ENCODE measurements around the gene OSTF1.

Gene OSTF1

DNA sequence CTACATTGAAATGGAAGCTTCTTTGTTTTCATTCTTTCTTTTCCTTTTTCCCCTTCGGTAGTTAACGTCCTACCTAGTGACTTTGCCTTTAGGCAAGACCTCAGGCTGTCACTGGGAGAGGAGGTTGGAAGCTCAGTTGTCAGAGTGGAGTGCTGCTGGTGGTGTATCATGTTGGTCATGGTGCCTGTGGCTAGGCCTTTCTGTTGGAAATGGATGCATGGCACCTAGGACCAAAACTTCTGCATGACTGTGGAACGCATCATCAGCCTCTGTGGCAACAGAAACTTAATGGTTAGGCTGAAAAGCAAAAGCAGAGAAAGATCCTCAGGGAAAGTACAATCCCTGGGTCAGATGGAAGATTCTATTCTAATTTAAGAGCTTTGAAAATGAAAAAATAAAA lies 57.9 kb downstream of the OSTF1 start:
- Mint-ChIP-seq H3K4me3 (no peak overlapping the region), H3K27me3 (no peaks in the 10 kb centered on the region), H3K36me3 (ENCODE audit: low read depth) (peaks cover 72% of the 10 kb centered on the region), H3K27ac (peak overlapping the region; percentile 51), H3K9me3 (peaks cover 22% of the 10 kb centered on the region), H3K4me1 (ENCODE audit: low read depth) (peaks cover 52% of the 10 kb centered on the region)
- intact Hi-C loops (cut with micrococcal nuclease), result loop anchor here (5.0 kb wide), 2 partner anchors 34 to 119 kb away; partner anchors contain the start of gene CARNMT1

DNA sequence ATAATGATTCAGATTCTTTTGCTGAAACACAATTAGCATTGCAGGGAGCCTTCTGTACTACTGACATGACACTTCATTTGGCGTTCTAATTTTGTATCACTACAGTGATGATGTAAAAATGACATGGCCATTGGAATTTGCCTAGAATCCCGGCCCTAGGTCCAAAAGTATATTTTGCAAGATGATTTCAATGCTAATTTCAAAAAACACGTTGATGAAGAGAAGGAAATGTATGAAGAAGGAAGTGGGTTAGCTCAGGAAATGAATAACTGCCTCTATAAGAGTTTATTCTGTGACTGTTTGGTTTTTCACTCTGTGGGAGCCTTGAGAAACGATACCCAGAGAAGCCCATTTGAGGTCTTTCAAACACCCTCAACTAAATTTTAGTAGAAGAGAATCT lies 59.3 kb downstream of the OSTF1 start:
- Mint-ChIP-seq H3K36me3 (ENCODE audit: low read depth) (peaks cover 67% of the 10 kb centered on the region), H3K27ac (peak overlapping the region; percentile 90), H3K9me3 (peaks cover 22% of the 10 kb centered on the region), H3K4me3 (peak overlapping the region; percentile 43), H3K4me1 (ENCODE audit: low read depth) (peaks cover 45% of the 10 kb centered on the region), H3K27me3 (no peaks in the 10 kb centered on the region)
- intact Hi-C loops (cut with micrococcal nuclease), result loop anchor here (2.0 to 5.0 kb wide), 3 partner anchors 35 to 120 kb away; partner anchors contain the start of genes CARNMT1, NMRK1 and OSTF1

DNA sequence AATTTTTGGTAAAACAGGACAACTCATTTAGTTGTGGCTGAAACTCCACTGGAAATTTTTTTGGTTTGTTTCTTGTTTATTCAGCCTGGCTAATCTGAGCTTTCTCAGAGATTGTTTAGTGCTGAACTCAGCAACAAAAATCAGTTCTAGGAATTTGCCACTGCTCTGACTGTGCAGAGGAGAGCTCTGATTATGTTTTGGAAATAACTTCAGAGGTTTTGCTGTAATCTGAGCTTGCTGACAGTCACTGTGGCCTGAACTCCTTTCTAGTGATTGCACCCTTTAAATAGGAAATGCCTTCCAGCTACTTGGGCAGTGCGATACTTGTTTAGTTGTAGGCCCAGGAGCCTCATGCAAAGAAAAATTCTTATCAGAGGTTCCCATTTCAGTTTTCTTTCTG lies 60.2 kb downstream of the OSTF1 start:
- intact Hi-C loops (cut with micrococcal nuclease), result loop anchor here (2.0 to 5.0 kb wide), 3 partner anchors 36 to 121 kb away; partner anchors contain the start of genes CARNMT1, NMRK1 and OSTF1
- Mint-ChIP-seq H3K36me3 (ENCODE audit: low read depth) (peaks cover 67% of the 10 kb centered on the region), H3K27me3 (no peaks in the 10 kb centered on the region), H3K4me3 (no peak overlapping the region), H3K4me1 (ENCODE audit: low read depth) (peaks cover 41% of the 10 kb centered on the region), H3K9me3 (peaks cover 16% of the 10 kb centered on the region), H3K27ac (peak overlapping the region; percentile 90)

DNA sequence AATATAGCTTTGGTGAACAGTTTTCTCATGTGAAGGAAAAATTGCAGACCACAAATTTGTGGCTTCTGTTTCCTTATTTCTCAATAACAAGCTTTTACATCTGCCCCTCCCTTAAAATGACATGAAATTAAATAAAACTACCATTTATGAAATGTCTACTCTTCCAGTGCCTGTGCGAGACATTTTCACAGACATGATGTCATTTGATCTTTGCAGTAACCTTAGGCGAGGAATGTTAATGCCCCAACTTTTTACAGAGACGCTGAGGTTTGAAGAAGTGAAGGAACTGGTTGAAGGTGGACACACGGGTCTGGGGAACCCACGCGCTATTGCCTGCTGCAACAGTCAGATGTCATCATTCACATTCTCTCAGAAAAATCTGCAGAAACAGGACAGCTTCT lies 61.5 kb downstream of the OSTF1 start:
- Mint-ChIP-seq H3K27me3 (no peaks in the 10 kb centered on the region), H3K27ac (peak overlapping the region; percentile 90), H3K36me3 (ENCODE audit: low read depth) (peaks cover 59% of the 10 kb centered on the region), H3K4me1 (ENCODE audit: low read depth) (peaks cover 35% of the 10 kb centered on the region), H3K4me3 (peak overlapping the region; percentile 39), H3K9me3 (peaks cover 4% of the 10 kb centered on the region)
- intact Hi-C loops (cut with micrococcal nuclease), result loop anchor here (2.0 to 5.0 kb wide), 3 partner anchors 38 to 123 kb away; partner anchors contain the start of genes CARNMT1, NMRK1 and OSTF1

DNA sequence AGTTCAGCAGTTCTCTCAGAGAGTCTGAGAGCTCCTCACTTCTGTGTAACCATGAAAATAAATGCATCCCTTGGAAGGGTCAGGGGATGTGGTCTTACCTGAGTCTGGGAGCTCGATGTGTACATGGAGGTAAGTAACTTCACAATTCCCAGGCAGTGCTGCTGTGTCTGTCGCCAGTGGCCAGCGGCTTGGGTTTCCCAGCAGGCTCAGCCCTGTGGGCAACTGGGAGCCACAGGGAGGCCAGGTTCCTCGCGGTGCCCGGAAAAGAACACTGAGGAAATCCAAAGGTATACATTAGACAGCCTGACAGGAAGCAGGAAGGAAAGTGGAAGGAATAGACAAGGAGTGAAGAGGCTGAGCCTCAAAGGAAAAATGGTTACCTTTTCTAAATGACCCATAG lies 62.2 kb downstream of the OSTF1 start:
- peak overlapping the region; percentile 90 for H3K27ac Mint-ChIP-seq
- intact Hi-C loops (cut with micrococcal nuclease), result no loop called here

DNA sequence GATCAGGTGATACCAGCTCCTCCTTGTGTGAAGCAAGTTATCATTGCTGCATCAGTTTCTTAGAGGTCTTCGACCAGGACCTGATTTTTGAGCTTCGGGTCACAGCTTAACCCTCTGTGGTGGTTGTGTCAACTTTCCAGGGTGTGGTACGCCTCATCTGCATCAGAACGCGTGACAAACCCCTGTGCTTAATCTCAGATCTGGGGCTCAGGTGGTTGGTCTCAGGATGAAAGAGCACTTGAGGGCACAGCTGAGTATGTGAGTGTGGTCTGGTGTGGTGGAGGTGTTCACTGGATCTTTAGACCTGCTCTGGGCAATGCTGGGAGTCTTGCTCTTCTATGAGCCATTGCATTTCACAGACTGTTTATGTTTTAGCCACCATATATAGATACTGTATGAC lies 64.1 kb downstream of the OSTF1 start:
- Mint-ChIP-seq H3K9me3 (no peaks in the 10 kb centered on the region), H3K4me1 (ENCODE audit: low read depth) (peaks cover 32% of the 10 kb centered on the region), H3K27ac (no peak overlapping the region), H3K36me3 (ENCODE audit: low read depth) (peaks cover 53% of the 10 kb centered on the region), H3K27me3 (no peaks in the 10 kb centered on the region), H3K4me3 (no peak overlapping the region)
- intact Hi-C loops (cut with micrococcal nuclease), result no loop called here

More for the DNA sequence above, 62.2 kb downstream of the OSTF1 start:
- Mint-ChIP-seq H3K4me1 (ENCODE audit: low read depth) (peaks cover 32% of the 10 kb centered on the region), H3K9me3 (no peaks in the 10 kb centered on the region), H3K4me3 (peak overlapping the region; percentile 27), H3K27me3 (no peaks in the 10 kb centered on the region), H3K36me3 (ENCODE audit: low read depth) (peaks cover 57% of the 10 kb centered on the region)

DNA sequence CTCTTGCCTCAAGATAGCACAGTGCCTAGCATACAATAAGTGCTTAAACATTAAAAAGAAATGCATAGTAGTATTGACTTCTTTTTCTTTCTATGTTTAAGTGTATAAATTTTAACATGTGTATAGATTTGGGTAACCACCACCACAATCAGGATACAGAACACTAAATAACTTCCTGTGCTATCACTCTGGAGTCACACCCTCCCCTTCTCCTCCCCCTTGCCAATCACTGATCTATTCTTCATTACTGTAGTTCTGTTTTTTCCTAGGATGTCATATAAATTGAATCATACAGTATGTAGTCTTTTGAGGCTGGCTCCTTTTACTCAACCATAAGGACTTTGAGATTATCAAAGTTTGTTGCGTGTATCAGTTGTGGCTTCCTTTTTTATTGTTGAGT lies 68.5 kb downstream of the OSTF1 start:
- no peaks in the 10 kb centered on the region for H3K27me3 Mint-ChIP-seq
- no peak overlapping the region for H3K27ac Mint-ChIP-seq
- no peak overlapping the region for H3K4me3 Mint-ChIP-seq
- H3K36me3 Mint-ChIP-seq (ENCODE audit: low read depth), result peaks cover 74% of the 10 kb centered on the region
- peaks cover 10% of the 10 kb centered on the region for H3K4me1 Mint-ChIP-seq (ENCODE audit: low read depth)
- H3K9me3 Mint-ChIP-seq, result no peaks in the 10 kb centered on the region
- intact Hi-C loops (cut with micrococcal nuclease), result no loop called here

DNA sequence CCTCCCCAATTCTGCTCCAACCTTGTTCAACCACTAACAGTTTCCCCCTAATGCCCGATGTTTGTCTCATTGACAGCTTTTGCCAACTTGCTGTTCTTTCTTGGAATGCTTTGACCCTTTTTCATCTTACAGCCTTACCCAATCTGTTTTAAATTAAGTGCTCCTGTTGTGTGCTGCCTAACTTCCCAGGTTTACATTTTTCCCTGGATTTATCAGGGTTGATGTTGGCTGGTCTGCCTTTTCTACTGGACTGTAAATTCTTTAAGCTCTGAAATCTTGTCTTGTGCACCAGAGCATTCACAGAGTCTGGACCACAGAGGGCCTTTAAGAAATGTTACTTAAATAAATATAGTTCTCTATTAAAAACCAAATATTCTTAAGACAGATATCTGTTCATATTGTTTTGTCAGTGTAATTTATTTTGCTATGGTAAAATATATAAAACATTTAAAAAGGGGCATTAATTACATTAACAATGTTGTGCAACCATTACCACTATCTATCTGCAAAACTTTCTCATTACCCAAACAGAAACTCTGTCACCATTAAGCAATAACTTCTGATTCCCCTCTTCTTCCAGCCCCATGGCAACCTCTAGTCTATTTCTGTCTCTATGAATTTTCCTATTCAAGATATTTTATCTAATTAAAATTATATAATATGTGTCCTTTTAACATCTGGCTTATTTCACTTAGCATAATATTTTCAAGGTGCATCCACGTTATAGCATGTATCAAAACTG lies 73.0 kb downstream of the OSTF1 start:
- H3K4me3 Mint-ChIP-seq, result no peak overlapping the region
- H3K9me3 Mint-ChIP-seq, result peaks cover 3% of the 10 kb centered on the region
- H3K27ac Mint-ChIP-seq, result no peak overlapping the region
- no peaks in the 10 kb centered on the region for H3K27me3 Mint-ChIP-seq
- intact Hi-C loops (cut with micrococcal nuclease), result no loop called here
- H3K4me1 Mint-ChIP-seq (ENCODE audit: low read depth), result peaks cover 5% of the 10 kb centered on the region
- H3K36me3 Mint-ChIP-seq (ENCODE audit: low read depth), result peaks cover 86% of the 10 kb centered on the region

DNA sequence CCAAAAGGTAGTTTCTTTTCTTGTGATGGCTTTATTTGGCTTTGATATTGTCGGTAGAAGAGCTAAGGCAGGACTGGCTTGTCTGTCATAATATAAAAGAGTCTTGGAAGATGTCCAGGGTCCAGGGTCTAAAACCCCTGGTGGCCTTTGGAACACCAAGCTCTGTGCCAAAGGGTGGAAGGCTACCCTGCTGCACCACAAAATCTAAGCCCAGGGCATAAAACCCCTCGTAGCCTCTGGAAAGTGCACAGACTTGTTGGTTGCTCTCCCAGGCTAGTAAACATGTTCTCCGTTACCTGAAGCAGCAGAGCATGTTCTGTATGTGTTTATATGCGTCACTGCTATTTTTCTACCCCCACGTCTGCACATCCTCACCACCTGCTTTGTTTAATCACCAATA lies 75.5 kb downstream of the OSTF1 start:
- Mint-ChIP-seq H3K27me3 (no peaks in the 10 kb centered on the region), H3K4me3 (no peak overlapping the region), H3K4me1 (ENCODE audit: low read depth) (peaks cover 10% of the 10 kb centered on the region), H3K27ac (no peak overlapping the region), H3K9me3 (peaks cover 11% of the 10 kb centered on the region), H3K36me3 (ENCODE audit: low read depth) (peaks cover 91% of the 10 kb centered on the region)
- intact Hi-C loops (cut with micrococcal nuclease), result no loop called here

DNA sequence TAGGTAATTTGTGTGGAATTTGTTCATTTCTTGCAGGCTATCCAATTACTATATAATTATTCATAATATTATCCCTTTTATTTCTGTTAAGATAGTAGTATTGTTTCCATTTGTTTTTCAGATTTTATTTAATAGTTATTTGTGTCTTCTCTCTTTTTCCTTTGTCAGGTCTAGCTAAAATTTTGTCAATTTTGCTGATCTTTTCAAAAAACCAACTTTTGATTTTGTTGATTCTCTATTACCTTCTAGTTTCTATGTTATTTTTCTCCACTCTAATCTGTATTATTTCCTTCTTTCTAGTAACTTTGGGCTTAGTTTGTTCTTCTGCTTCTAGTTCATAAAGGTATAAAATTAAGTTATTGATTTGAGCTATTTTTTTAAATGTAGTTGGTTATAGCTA lies 76.3 kb downstream of the OSTF1 start:
- peaks cover 94% of the 10 kb centered on the region for H3K36me3 Mint-ChIP-seq (ENCODE audit: low read depth)
- peaks cover 10% of the 10 kb centered on the region for H3K4me1 Mint-ChIP-seq (ENCODE audit: low read depth)
- H3K27me3 Mint-ChIP-seq, result no peaks in the 10 kb centered on the region
- H3K4me3 Mint-ChIP-seq, result no peak overlapping the region
- H3K27ac Mint-ChIP-seq, result no peak overlapping the region
- intact Hi-C loops (cut with micrococcal nuclease), result no loop called here
- peaks cover 11% of the 10 kb centered on the region for H3K9me3 Mint-ChIP-seq

DNA sequence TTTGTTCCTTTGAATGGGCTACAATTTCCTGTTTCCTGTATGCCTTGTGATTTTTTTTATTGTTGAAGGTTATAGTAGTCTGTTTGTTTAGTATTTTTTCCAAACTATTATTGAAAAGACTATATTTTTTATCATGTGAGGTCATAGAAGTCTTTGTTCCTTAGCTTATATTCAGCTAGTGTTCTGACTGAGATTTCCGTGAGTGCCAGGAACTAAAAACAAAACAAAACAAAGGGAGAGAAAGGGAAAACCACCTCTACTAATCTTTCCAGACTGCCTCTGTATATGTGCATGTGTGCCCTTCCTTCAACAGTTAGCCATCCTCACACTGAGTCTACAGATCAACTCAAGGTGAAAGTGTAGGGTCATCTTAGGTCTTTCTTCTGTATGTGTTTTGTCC lies 79.0 kb downstream of the OSTF1 start:
- H3K27ac Mint-ChIP-seq, result peak overlapping the region; percentile 53
- peaks cover 100% of the 10 kb centered on the region for H3K36me3 Mint-ChIP-seq (ENCODE audit: low read depth)
- no peaks in the 10 kb centered on the region for H3K27me3 Mint-ChIP-seq
- no peak overlapping the region for H3K4me3 Mint-ChIP-seq
- H3K4me1 Mint-ChIP-seq (ENCODE audit: low read depth), result peaks cover 10% of the 10 kb centered on the region
- intact Hi-C loops (cut with micrococcal nuclease), result no loop called here
- H3K9me3 Mint-ChIP-seq, result peaks cover 11% of the 10 kb centered on the region

DNA sequence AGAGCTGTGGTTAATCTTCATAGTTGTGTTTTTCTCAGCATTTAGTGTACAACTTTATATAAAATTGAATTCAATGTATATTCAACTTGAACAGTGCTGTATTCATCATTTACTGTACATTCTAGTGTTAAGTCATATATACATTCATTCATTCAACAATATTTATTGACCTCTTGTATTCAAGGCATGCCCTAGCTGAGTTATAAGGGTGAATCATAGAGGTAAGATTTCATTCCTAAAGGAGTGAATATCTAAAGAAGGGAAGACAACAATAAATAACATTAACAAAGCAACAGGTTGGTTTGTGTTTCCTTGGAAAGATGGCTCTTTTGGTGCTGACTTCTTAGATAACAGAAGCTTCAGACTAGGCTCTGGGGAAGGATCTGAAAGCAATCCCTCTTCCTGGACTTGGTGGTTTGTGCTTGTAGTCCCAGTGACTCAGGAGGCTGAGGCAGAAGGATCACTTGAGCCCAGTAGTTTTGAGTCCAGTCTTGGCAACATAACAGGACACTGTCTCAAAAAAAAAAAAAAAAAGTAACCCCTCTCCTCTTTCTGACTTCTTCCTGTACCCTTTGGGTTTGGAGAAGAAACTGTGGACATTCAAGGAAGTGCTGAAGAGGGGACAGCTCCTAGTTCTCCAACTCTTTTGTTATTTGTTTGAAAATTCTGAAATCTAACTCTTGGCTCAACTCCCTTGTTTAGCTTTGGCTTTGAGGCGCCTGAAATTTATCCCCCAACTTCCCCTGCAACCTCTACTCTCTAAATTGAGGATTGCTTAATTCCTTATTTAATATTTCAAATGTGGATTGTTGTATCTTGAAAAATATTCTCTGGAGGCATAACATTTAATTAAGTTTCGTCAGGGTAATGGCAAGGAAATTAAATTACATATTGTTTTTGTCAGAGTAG lies 80.2 kb downstream of the OSTF1 start:
- Mint-ChIP-seq H3K27ac (peak overlapping the region; percentile 53), H3K9me3 (peaks cover 11% of the 10 kb centered on the region), H3K4me3 (no peak overlapping the region), H3K36me3 (ENCODE audit: low read depth) (peaks cover 99% of the 10 kb centered on the region), H3K4me1 (ENCODE audit: low read depth) (peaks cover 10% of the 10 kb centered on the region), H3K27me3 (no peaks in the 10 kb centered on the region)
- intact Hi-C loops (cut with micrococcal nuclease), result no loop called here

DNA sequence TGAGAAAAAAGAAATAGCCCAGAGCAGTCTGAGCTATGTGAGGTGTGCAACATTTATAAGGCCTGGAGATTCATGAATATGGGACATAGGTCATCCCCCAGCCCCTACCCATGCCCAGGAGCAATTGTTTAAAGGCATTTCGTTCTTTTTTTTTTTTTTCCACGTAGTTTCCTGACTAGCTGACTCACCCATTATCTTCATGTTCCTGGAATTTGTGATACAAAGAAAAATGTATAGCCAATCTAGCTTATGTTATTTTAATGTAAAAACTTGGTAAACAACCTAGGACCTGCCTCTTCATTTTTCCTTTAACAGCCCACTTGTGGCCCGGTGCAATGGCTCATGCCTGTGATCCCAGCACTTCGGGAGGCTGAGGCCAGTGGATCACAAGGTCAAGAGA lies 81.3 kb downstream of the OSTF1 start:
- Mint-ChIP-seq H3K4me1 (ENCODE audit: low read depth) (peaks cover 10% of the 10 kb centered on the region), H3K27me3 (no peaks in the 10 kb centered on the region), H3K27ac (no peak overlapping the region), H3K4me3 (no peak overlapping the region), H3K9me3 (peaks cover 11% of the 10 kb centered on the region), H3K36me3 (ENCODE audit: low read depth) (peaks cover 99% of the 10 kb centered on the region)
- intact Hi-C loops (cut with micrococcal nuclease), result no loop called here

DNA sequence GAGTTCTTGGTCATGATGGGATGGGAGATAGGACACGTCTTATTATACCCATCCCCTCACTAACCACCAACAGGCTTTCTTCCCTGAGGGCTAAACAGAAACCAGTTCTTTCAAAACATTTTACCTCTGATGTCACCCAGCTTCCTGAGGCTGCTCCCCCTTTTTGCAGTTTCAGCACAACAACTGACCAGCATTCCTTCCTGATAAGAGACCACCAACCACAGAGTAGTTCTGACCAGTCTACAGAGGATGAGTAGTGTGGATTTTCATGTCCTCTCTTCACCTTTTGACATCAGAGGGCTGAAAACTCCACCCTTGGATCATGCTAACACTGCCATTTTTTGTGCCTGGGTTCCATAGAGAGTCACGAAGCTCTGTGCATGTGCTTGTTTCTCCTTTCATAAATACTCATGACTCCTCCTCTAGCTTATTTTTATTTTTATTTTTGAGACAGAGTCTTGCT lies 82.6 kb downstream of the OSTF1 start:
- H3K27ac Mint-ChIP-seq, result no peak overlapping the region
- H3K4me1 Mint-ChIP-seq (ENCODE audit: low read depth), result peaks cover 10% of the 10 kb centered on the region
- peaks cover 11% of the 10 kb centered on the region for H3K9me3 Mint-ChIP-seq
- H3K27me3 Mint-ChIP-seq, result no peaks in the 10 kb centered on the region
- H3K36me3 Mint-ChIP-seq (ENCODE audit: low read depth), result peaks cover 88% of the 10 kb centered on the region
- no peak overlapping the region for H3K4me3 Mint-ChIP-seq
- intact Hi-C loops (cut with micrococcal nuclease), result no loop called here
